HG03039 (cell line): Measurements from ENCODE around the gene GMPPA.

Experiments used
- ATAC-seq: cut with Tn5 transposase; IDR thresholded peaks from one replicate; pipeline ENCODE4 v1.9.1; 2021; ENCODE audit warnings: mild to moderate bottlenecking, moderate library complexity; ENCODE audit not compliant: unreplicated experiment

The GMPPA gene

GRCh38 chr2:219517954-219518778, 19.5 kb downstream of the GMPPA start:
- no peak for ATAC-seq

- ATAC-seq, result no peak
These were observed 20.8 kb downstream of the GMPPA start for GRCh38 chr2:219519526-219519916.

- ATAC-seq, result no peak
These were observed 21.4 kb downstream of the GMPPA start for GRCh38 chr2:219520079-219520478.

- no peak for ATAC-seq
These were observed 22.6 kb downstream of the GMPPA start for GRCh38 chr2:219521066-219521880.

GRCh38 chr2:219522111-219523030, 23.7 kb downstream of the GMPPA start:
- ATAC-seq, result no peak

GRCh38 chr2:219523031-219523671, 24.5 kb downstream of the GMPPA start:
- ATAC-seq, result no peak

- ATAC-seq, result no peak
These were observed 26.1 kb downstream of the GMPPA start for GRCh38 chr2:219524817-219525216.

GRCh38 chr2:219525533-219526232, 27.0 kb downstream of the GMPPA start:
- no peak for ATAC-seq

- ATAC-seq, result no peak
These were observed 27.8 kb downstream of the GMPPA start for GRCh38 chr2:219526320-219527075.

- no peak for ATAC-seq
These were observed 28.3 kb downstream of the GMPPA start for GRCh38 chr2:219527076-219527394.

- ATAC-seq, result no peak
These were observed 28.8 kb downstream of the GMPPA start for GRCh38 chr2:219527472-219527871.

- ATAC-seq, result peak; percentile 82
These were observed 31.6 kb downstream of the GMPPA start for GRCh38 chr2:219530048-219530963.

- ATAC-seq, result no peak
These were observed 33.1 kb downstream of the GMPPA start for GRCh38 chr2:219531639-219532377.

- ATAC-seq, result no peak
These were observed 33.6 kb downstream of the GMPPA start for GRCh38 chr2:219532378-219532649.

- no peak for ATAC-seq
These were observed 35.4 kb downstream of the GMPPA start for GRCh38 chr2:219533930-219534661.

- no peak for ATAC-seq
These were observed 37.7 kb downstream of the GMPPA start for GRCh38 chr2:219536425-219536824.

GRCh38 chr2:219536967-219537366, 38.3 kb downstream of the GMPPA start:
- ATAC-seq, result no peak
